GM23338 (cell line): ENCODE data around the gene AOPEP. TPM values are rescaled to one million over a fixed set of nuclear protein-coding genes. Genes with fewer than 3 reads are reported as not detected.

ENCODE experiments used
- ATAC-seq: fragments of 200-7000 bp; cut with Tn5 transposase; 3 replicates; pipeline ENCODE4 v1.9.1; 2020
- DNase-seq: peaks from one replicate; pipeline ENCODE4 v3.0.0-alpha.2; 2015; ENCODE audit warnings: low spot score
- H2AFZ ChIP-seq: fragments of 200-600 bp; sonication (generic); 2 replicates; pipeline ENCODE4 v1.8.0; 2016; ENCODE audit warnings: antibody characterized with exemption, mild to moderate bottlenecking, moderate library complexity
- H3F3A ChIP-seq: fragments of 200-600 bp; sonication (generic); replicated peaks from 2 replicates; pipeline ENCODE4 v1.8.0; 2017; ENCODE audit warnings: antibody characterized with exemption, mixed run types, low read depth
- H3K27ac ChIP-seq: fragments of 200-600 bp; sonication (generic); 2 replicates; pipeline ENCODE4 v1.6.1; 2016; ENCODE audit warnings: low read depth
- H3K27me3 ChIP-seq: fragments of 200-600 bp; sonication (generic); 2 replicates; pipeline ENCODE4 v1.8.0; 2016; ENCODE audit warnings: mild to moderate bottlenecking, mixed run types, moderate library complexity; ENCODE audit not compliant: insufficient read depth
- H3K36me3 ChIP-seq: fragments of 200-600 bp; sonication (generic); 2 replicates; pipeline ENCODE4 v1.8.0; 2016; ENCODE audit warnings: mild to moderate bottlenecking; ENCODE audit not compliant: insufficient read depth
- H3K4me1 ChIP-seq: fragments of 200-600 bp; sonication (generic); 2 replicates; pipeline ENCODE4 v1.8.0; 2016; ENCODE audit warnings: mild to moderate bottlenecking, moderate library complexity; ENCODE audit not compliant: insufficient read depth
- H3K4me2 ChIP-seq: fragments of 200-600 bp; sonication (generic); 2 replicates; pipeline ENCODE4 v1.7.1; 2017; ENCODE audit warnings: mixed run types
- H3K4me3 ChIP-seq: fragments of 200-600 bp; sonication (generic); 2 replicates; pipeline ENCODE4 v1.6.1; 2016; ENCODE audit warnings: mixed run types
- H3K79me2 ChIP-seq: fragments of 200-600 bp; sonication (generic); replicated peaks from 2 replicates; pipeline ENCODE4 v1.8.0; 2017; ENCODE audit warnings: mild to moderate bottlenecking; ENCODE audit not compliant: insufficient read depth
- H3K9me2 ChIP-seq: fragments of 200-600 bp; sonication (generic); 2 replicates; pipeline ENCODE4 v1.8.0; 2017; ENCODE audit not compliant: insufficient read depth
- H4K20me1 ChIP-seq: fragments of 200-600 bp; sonication (generic); replicated peaks from 2 replicates; pipeline ENCODE4 v1.8.0; 2017; ENCODE audit warnings: mild to moderate bottlenecking; ENCODE audit not compliant: insufficient read depth
- H3K27ac Mint-ChIP-seq: 2 replicates; pipeline ENCODE4 v1.8.0; 2020; ENCODE audit warnings: inconsistent platforms, mild to moderate bottlenecking, moderate library complexity, mixed read lengths
- H3K27me3 Mint-ChIP-seq: 3 replicates; pipeline ENCODE4 v1.8.0; 2022; ENCODE audit warnings: low read depth, mild to moderate bottlenecking, moderate library complexity, mixed read lengths, inconsistent platforms; ENCODE audit not compliant: insufficient read depth, poor library complexity
- H3K36me3 Mint-ChIP-seq: 3 replicates; pipeline ENCODE4 v1.8.0; 2021; ENCODE audit warnings: low read depth, mild to moderate bottlenecking, inconsistent platforms, moderate library complexity, mixed read lengths
- H3K4me1 Mint-ChIP-seq: 3 replicates; pipeline ENCODE4 v1.8.0; 2020; ENCODE audit warnings: mild to moderate bottlenecking, inconsistent platforms, mixed read lengths
- H3K4me3 Mint-ChIP-seq: 3 replicates; pipeline ENCODE4 v1.8.0; 2021; ENCODE audit warnings: moderate library complexity, mild to moderate bottlenecking, inconsistent platforms, mixed read lengths
- H3K9me3 Mint-ChIP-seq: 3 replicates; pipeline ENCODE4 v1.8.0; 2020; ENCODE audit warnings: moderate library complexity, mild to moderate bottlenecking, inconsistent platforms, mixed read lengths
- CREB1 ChIP-seq: fragments of 250-450 bp; sonication (Bioruptor Pico); IDR thresholded peaks from 2 replicates; pipeline ENCODE4 v1.5.0; 2020; ENCODE audit warnings: low read depth, mild to moderate bottlenecking, moderate library complexity
- EZH2 ChIP-seq: fragments of 200-600 bp; sonication (generic); IDR thresholded peaks from one replicate; pipeline ENCODE4 v1.8.0; 2017; ENCODE audit warnings: antibody characterized with exemption, mild to moderate bottlenecking, low read depth; ENCODE audit not compliant: unreplicated experiment
- EZH2phosphoT487 ChIP-seq: fragments of 200-600 bp; sonication (generic); IDR thresholded peaks from one replicate; pipeline ENCODE4 v1.8.1; 2018; ENCODE audit warnings: antibody characterized with exemption; ENCODE audit not compliant: unreplicated experiment
- JUNB ChIP-seq: IDR thresholded peaks from one replicate; pipeline ENCODE4 v1.6.1; 2016; ENCODE audit warnings: antibody characterized with exemption; ENCODE audit not compliant: unreplicated experiment
- NANOG ChIP-seq: IDR thresholded peaks from 2 replicates; pipeline ENCODE4 v1.6.1; 2016; ENCODE audit warnings: antibody characterized with exemption, borderline replicate concordance
- POLR2AphosphoS5 ChIP-seq: IDR thresholded peaks from 2 replicates; pipeline ENCODE4 v1.6.1; 2016; ENCODE audit warnings: antibody characterized with exemption, low read depth
- REST ChIP-seq: IDR thresholded peaks from one replicate; pipeline ENCODE4 v1.6.1; 2018; ENCODE audit warnings: antibody characterized with exemption; ENCODE audit not compliant: unreplicated experiment
- STAT1 ChIP-seq: IDR thresholded peaks from one replicate; pipeline ENCODE4 v1.6.1; 2016; ENCODE audit warnings: antibody characterized with exemption; ENCODE audit not compliant: unreplicated experiment
- ZNF114 ChIP-seq: fragments of 250-450 bp; sonication (Bioruptor Pico); IDR thresholded peaks from 2 replicates; pipeline ENCODE4 v1.5.0; 2020; ENCODE audit warnings: mild to moderate bottlenecking, moderate library complexity
- ZNF331 ChIP-seq: fragments of 250-450 bp; sonication (Bioruptor Pico); IDR thresholded peaks from 2 replicates; pipeline ENCODE4 v1.5.0; 2020; ENCODE audit warnings: low read depth, mild to moderate bottlenecking, moderate library complexity
- ZNF462 ChIP-seq: fragments of 250-450 bp; sonication (Bioruptor Pico); IDR thresholded peaks from 2 replicates; pipeline ENCODE4 v1.5.0; 2020; ENCODE audit warnings: mild to moderate bottlenecking, moderate library complexity
- polyA plus RNA-seq: library from polyadenylated mRNA; unstranded; fragments of >200 nt; fragmentation: Nextera tagmentation; extraction: Ambion mirVana; gene quantifications from 2 replicates; pipeline ENCODE4 v1.2.1, GENCODE V29; 2016
- total RNA-seq: library from RNA; depleted of rRNA; stranded (reverse); fragments of >200 nt; shearing (Covaris generic); gene quantifications from 2 replicates; pipeline ENCODE4 v1.2.3, GENCODE V29; 2014
- TF ChIP-seq, protein P1 (sequence below), 2 experiments: fragments of 200-600 bp in 1 of 2; sonication (generic) in 1 of 2; conservative IDR thresholded peaks; 2 replicates each; pipeline versions ENCODE4 v1.5.1 to v1.6.1; 2016 to 2017; ENCODE audit warnings: antibody characterized with exemption in 2 of 2, low read depth in 2 of 2, mild to moderate bottlenecking in 2 of 2, moderate library complexity in 1 of 2
- TF ChIP-seq, protein P2 (sequence below): IDR thresholded peaks from 2 replicates; pipeline ENCODE4 v1.6.1; 2016; ENCODE audit warnings: antibody characterized with exemption

Gene AOPEP
- total and polyA plus RNA-seq, 2 experiments from 2014 or later, result 7.0 to 16.5 TPM

DNA sequence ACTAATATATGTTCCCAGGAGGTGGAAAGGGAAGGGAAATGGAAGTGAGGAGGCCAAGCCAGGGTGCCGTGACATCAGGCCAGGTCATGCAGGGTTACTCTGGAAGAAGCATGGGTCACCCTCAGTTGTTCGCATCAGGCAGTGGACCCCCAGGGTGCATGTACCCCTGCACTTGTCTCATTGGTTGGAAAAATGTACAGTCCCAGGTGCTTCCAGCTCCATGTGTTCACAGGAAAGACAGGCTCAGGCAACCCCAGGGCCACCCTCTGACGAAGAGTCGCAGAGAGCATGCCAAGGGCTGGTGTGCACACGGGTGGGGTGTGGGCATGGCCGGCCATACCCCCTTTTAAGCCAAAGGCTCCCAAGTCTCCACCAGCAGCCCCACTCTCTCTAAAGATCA lies 208.9 kb downstream of the AOPEP start:
- Mint-ChIP-seq H3K4me1 (peaks cover 19% of the 10 kb centered on the region), H3K27ac (no peak overlapping the region), H3K9me3 (no peaks in the 10 kb centered on the region; the same call in 2 of the 3 replicates), H3K36me3 (no peaks in the 10 kb centered on the region; the same call in 2 of the 3 replicates), H3K27me3 (peaks cover 6% of the 10 kb centered on the region), H3K4me3 (no peak overlapping the region)
- Histone ChIP-seq H3K27me3 (no peaks in the 10 kb centered on the region), H2AFZ (no peak overlapping the region), H3K36me3 (no peaks in the 10 kb centered on the region), H4K20me1 (no peaks in the 10 kb centered on the region), H3K4me1 (peaks cover 6% of the 10 kb centered on the region), H3K4me2 (no peak overlapping the region), H3K27ac (no peak overlapping the region), H3K9me2 (0 out of 2 replicates have a peak, but pooled peaks cover 6% of the 10 kb centered on the region), H3K4me3 (no peak overlapping the region), H3K79me2 (no peaks in the 10 kb centered on the region), H3F3A (no peaks in the 10 kb centered on the region)
- ATAC-seq (no peak), DNase-seq (no peak)
- TF ChIP-seq NANOG (no peak), POLR2AphosphoS5 (no peak), STAT1 (no peak), EZH2phosphoT487 (no peak), CREB1 (CRISPR knock-in tag) (no peak), ZNF114 (CRISPR knock-in tag) (no peak), JUNB (no peak), ZNF331 (no peak), ZNF462 (CRISPR knock-in tag) (no peak), EZH2 (no peak), REST (no peak)
- TF ChIP-seq, protein P1, sequence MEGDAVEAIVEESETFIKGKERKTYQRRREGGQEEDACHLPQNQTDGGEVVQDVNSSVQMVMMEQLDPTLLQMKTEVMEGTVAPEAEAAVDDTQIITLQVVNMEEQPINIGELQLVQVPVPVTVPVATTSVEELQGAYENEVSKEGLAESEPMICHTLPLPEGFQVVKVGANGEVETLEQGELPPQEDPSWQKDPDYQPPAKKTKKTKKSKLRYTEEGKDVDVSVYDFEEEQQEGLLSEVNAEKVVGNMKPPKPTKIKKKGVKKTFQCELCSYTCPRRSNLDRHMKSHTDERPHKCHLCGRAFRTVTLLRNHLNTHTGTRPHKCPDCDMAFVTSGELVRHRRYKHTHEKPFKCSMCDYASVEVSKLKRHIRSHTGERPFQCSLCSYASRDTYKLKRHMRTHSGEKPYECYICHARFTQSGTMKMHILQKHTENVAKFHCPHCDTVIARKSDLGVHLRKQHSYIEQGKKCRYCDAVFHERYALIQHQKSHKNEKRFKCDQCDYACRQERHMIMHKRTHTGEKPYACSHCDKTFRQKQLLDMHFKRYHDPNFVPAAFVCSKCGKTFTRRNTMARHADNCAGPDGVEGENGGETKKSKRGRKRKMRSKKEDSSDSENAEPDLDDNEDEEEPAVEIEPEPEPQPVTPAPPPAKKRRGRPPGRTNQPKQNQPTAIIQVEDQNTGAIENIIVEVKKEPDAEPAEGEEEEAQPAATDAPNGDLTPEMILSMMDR (conservative IDR thresholded peaks at IDR 0.05; ENCODE audit: low read depth in 2 of 2), result no peak
- TF ChIP-seq, protein P2, sequence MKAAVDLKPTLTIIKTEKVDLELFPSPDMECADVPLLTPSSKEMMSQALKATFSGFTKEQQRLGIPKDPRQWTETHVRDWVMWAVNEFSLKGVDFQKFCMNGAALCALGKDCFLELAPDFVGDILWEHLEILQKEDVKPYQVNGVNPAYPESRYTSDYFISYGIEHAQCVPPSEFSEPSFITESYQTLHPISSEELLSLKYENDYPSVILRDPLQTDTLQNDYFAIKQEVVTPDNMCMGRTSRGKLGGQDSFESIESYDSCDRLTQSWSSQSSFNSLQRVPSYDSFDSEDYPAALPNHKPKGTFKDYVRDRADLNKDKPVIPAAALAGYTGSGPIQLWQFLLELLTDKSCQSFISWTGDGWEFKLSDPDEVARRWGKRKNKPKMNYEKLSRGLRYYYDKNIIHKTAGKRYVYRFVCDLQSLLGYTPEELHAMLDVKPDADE, result no peak
